ENCODE measurements around the gene GPR101.
"Not testable (repeated sequence)": the region's sequence is repeated elsewhere in the genome, so short reads cannot be mapped to it uniquely, and the experiment has no call there.

Gene GPR101

GRCh38 chrX:137032341-137032694 lies 1.5 kb downstream of the GPR101 start:
- no peak for TF ChIP-seq CTCF (IDR thresholded peaks at IDR 0.05)
- Mint-ChIP-seq H3K9me3 (peaks cover 47% of the 10 kb centered on the region), H3K27me3 (ENCODE audit: low read depth, poor library complexity) (peaks cover 45% of the 10 kb centered on the region), H3K36me3 (ENCODE audit: low read depth) (no peaks in the 10 kb centered on the region), H3K27ac (no peak overlapping the region), H3K4me3 (no peak overlapping the region), H3K4me1 (peaks cover 7% of the 10 kb centered on the region)
- DNase-seq, result no peak

GRCh38 chrX:137031517-137032340 lies 2.1 kb downstream of the GPR101 start:
- H3K4me1 Mint-ChIP-seq, result peaks cover 7% of the 10 kb centered on the region

GRCh38 chrX:137031039-137031438 lies 2.8 kb downstream of the GPR101 start:
- Mint-ChIP-seq H3K4me1 (peaks cover 7% of the 10 kb centered on the region), H3K36me3 (ENCODE audit: low read depth) (no peaks in the 10 kb centered on the region), H3K27ac (no peak overlapping the region), H3K27me3 (ENCODE audit: low read depth, poor library complexity) (peaks cover 42% of the 10 kb centered on the region), H3K9me3 (peaks cover 50% of the 10 kb centered on the region), H3K4me3 (no peak overlapping the region)
- no peak for DNase-seq
- no peak for TF ChIP-seq CTCF (IDR thresholded peaks at IDR 0.05)

More at GRCh38 chrX:137031517-137032340, 2.1 kb downstream of the GPR101 start:
- Mint-ChIP-seq H3K27ac (no peak overlapping the region), H3K36me3 (ENCODE audit: low read depth) (no peaks in the 10 kb centered on the region), H3K4me3 (no peak overlapping the region), H3K9me3 (peaks cover 48% of the 10 kb centered on the region), H3K27me3 (ENCODE audit: low read depth, poor library complexity) (peaks cover 45% of the 10 kb centered on the region)
- TF ChIP-seq CTCF (IDR thresholded peaks at IDR 0.05), result no peak
- DNase-seq, result peak; percentile 51

DNA sequence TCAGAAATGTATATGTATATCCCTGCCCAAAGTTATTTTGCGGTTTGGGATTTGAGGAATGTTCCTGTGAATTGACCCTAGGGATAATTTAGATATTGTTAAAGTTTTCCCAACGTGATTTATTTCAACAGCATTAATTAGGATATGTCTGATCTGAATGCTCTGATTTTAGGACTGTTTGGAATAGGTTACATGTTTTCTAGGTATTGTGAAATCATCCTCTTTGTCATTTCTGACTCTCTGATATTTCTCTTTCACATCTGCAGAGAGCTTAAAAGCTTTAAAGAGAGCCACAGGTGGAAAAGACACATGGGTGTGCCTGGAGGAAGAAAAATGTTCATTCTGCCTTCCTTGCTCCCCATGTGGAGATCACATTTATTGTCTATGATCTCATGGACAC lies 5.1 kb downstream of the GPR101 start:
- no peak for DNase-seq
- no peak overlapping the region for H3K27ac Mint-ChIP-seq
- H3K36me3 Mint-ChIP-seq (ENCODE audit: low read depth), result no peaks in the 10 kb centered on the region
- peaks cover 28% of the 10 kb centered on the region for H3K27me3 Mint-ChIP-seq (ENCODE audit: low read depth, poor library complexity)
- peaks cover 7% of the 10 kb centered on the region for H3K4me1 Mint-ChIP-seq
- no peak for TF ChIP-seq CTCF (IDR thresholded peaks at IDR 0.05)
- no peak overlapping the region for H3K4me3 Mint-ChIP-seq
- peaks cover 32% of the 10 kb centered on the region for H3K9me3 Mint-ChIP-seq

GRCh38 chrX:137025930-137026329 lies 7.9 kb downstream of the GPR101 start:
- no peak overlapping the region for H3K27ac Mint-ChIP-seq
- H3K4me3 Mint-ChIP-seq, result no peak overlapping the region
- no peak for DNase-seq
- TF ChIP-seq CTCF (IDR thresholded peaks at IDR 0.05), result no peak
- no peaks in the 10 kb centered on the region for H3K36me3 Mint-ChIP-seq (ENCODE audit: low read depth)
- H3K4me1 Mint-ChIP-seq, result peaks cover 2% of the 10 kb centered on the region
- H3K9me3 Mint-ChIP-seq, result peaks cover 35% of the 10 kb centered on the region
- H3K27me3 Mint-ChIP-seq (ENCODE audit: low read depth, poor library complexity), result peaks cover 32% of the 10 kb centered on the region

GRCh38 chrX:137000236-137000635 lies 33.6 kb downstream of the GPR101 start:
- not testable (repeated sequence) for H3K27me3 Mint-ChIP-seq (ENCODE audit: low read depth, poor library complexity); H3K4me1 Mint-ChIP-seq; DNase-seq; H3K27ac Mint-ChIP-seq; H3K4me3 Mint-ChIP-seq
- Mint-ChIP-seq H3K36me3 (ENCODE audit: low read depth) (peaks cover 30% of the 10 kb centered on the region), H3K9me3 (peaks cover 62% of the 10 kb centered on the region)

All from nephron progenitor cell (in vitro differentiated cells).